ENCODE measurements around the gene KLHL28. TPM values are rescaled to one million over a fixed set of nuclear protein-coding genes. Genes with fewer than 3 reads are reported as not detected.

KLHL28 gene
- total RNA-seq, 1 donor from 2014 or later = 12.8 TPM

DNA sequence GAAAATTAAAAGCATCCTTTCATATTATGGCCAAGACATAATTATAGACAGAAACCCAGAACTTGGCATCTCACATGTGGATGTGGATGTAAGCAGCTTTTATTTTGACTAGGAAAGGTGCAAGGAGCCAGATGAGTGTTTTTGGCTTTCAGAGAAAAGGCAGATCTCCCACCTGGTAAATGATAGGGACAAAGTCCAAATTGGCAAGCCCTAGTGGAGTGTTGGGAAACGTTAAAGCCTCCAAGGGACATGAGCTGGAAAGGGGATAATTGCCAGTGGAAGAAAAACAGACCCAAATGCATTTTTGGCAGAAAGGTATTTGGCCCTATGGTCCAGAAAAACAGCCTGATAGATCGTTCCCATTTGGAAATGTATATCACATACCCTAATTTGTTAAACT is 60.1 kb downstream of the KLHL28 start:
- Histone ChIP-seq H3K4me1 (peaks cover 22% of the 10 kb centered on the region), H3K27me3 (no peaks in the 10 kb centered on the region), H3K27ac (no peak overlapping the region), H3K4me3 (no peak overlapping the region), H3K9me3 (no peaks in the 10 kb centered on the region), H3K36me3 (no peaks in the 10 kb centered on the region)
- intact Hi-C loops (cut with DNase I) = no loop called here
- TF ChIP-seq POLR2AphosphoS5 (IDR thresholded peaks at IDR 0.05; ENCODE audit: insufficient read depth in 1 of 2, low read depth in 1 of 2) = no peak
- no peak for TF ChIP-seq CTCF (IDR thresholded peaks at IDR 0.05)
- no peak for TF ChIP-seq POLR2A (IDR thresholded peaks at IDR 0.05)
- DNase-seq (ENCODE audit: extremely low spot score in 2 of 2) = no peak

- DNase-seq (ENCODE audit: extremely low spot score in 2 of 2) = no peak
- intact Hi-C loops (cut with DNase I) = no loop called here
- peak overlapping the region; percentile 99 for H3K27ac ChIP-seq
- peaks cover 31% of the 10 kb centered on the region for H3K4me1 ChIP-seq
- H3K36me3 ChIP-seq = no peaks in the 10 kb centered on the region
- TF ChIP-seq CTCF (IDR thresholded peaks at IDR 0.05) (no peak), POLR2AphosphoS5 (IDR thresholded peaks at IDR 0.05; ENCODE audit: insufficient read depth in 1 of 2, low read depth in 1 of 2) (no peak), POLR2A (IDR thresholded peaks at IDR 0.05) (no peak)
- no peaks in the 10 kb centered on the region for H3K9me3 ChIP-seq
- H3K27me3 ChIP-seq = no peaks in the 10 kb centered on the region
- H3K4me3 ChIP-seq = peak overlapping the region; percentile 72 to 89
Observed at GRCh38 chr14:44898551-44898950, 63.2 kb downstream of the KLHL28 start.

DNA sequence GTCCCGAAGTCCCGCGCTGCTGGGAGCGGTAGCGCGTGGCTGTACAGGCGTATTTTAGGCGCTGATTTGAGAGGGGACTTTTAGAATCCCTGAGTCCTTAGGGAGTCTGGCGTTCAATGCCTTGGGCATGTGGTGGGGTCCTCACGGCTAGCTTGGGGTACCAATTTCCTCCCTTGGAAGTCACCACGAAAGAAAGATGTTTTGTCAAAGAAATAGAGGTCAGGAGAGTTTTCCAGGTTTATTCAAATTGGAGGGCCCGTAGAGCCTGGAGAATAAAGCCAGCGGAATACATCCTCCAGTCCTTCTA is 63.9 kb downstream of the KLHL28 start:
- Histone ChIP-seq H3K4me3 (peak overlapping the region; percentile 72 to 89), H3K27me3 (no peaks in the 10 kb centered on the region), H3K4me1 (peaks cover 31% of the 10 kb centered on the region), H3K9me3 (no peaks in the 10 kb centered on the region), H3K36me3 (no peaks in the 10 kb centered on the region), H3K27ac (peak overlapping the region; percentile 99)
- DNase-seq (ENCODE audit: extremely low spot score in 2 of 2) = no peak
- no peak for TF ChIP-seq POLR2A (IDR thresholded peaks at IDR 0.05)
- TF ChIP-seq POLR2AphosphoS5 (IDR thresholded peaks at IDR 0.05; ENCODE audit: insufficient read depth in 1 of 2, low read depth in 1 of 2) = no peak
- no peak for TF ChIP-seq CTCF (IDR thresholded peaks at IDR 0.05)
- intact Hi-C loops (cut with DNase I) = loop anchor here (1.0 kb wide), 1 partner anchor 65 kb away; the partner anchor contains the start of gene TOGARAM1

GRCh38 chr14:44897041-44897844 is 64.5 kb downstream of the KLHL28 start:
- H3K36me3 ChIP-seq = no peaks in the 10 kb centered on the region
- intact Hi-C loops (cut with DNase I) = loop anchor here (1.0 kb wide), 1 partner anchor 65 kb away; the partner anchor contains the start of gene TOGARAM1
- peak in 1 of 2 donors; percentile 98 for DNase-seq (ENCODE audit: extremely low spot score in 2 of 2)
- TF ChIP-seq POLR2A (IDR thresholded peaks at IDR 0.05) = peak in 1 of 2 donors; percentile 52
- TF ChIP-seq POLR2AphosphoS5 (IDR thresholded peaks at IDR 0.05; ENCODE audit: insufficient read depth in 1 of 2, low read depth in 1 of 2) = peak; percentile 56 to 74
- no peak for TF ChIP-seq CTCF (IDR thresholded peaks at IDR 0.05)
- H3K9me3 ChIP-seq = no peaks in the 10 kb centered on the region
- peak overlapping the region; percentile 72 to 89 for H3K4me3 ChIP-seq
- H3K27me3 ChIP-seq = no peaks in the 10 kb centered on the region
- H3K4me1 ChIP-seq = peaks cover 30% of the 10 kb centered on the region
- peak overlapping the region; percentile 99 for H3K27ac ChIP-seq
